Measurements from ENCODE around the gene TANGO6. TPM values are rescaled to one million over a fixed set of nuclear protein-coding genes. Genes with fewer than 3 reads are reported as not detected.

TANGO6 gene
- total RNA-seq, 4 donors from 2014 or later, result 16.7 to 24.4 (median 20.2) TPM

- intact Hi-C loops (cut with DNase I), result loop anchor here (5.0 kb wide), 1 partner anchor 274 kb away; no protein-coding TSS in a partner anchor
- H3K9me3 ChIP-seq, result no peaks in the 10 kb centered on the region
- WGBS, 2 donors, result 92 to 97% methylated on average over 7 to 9 of the region's 9 CpGs
These were observed 5.5 kb downstream of the TANGO6 start for GRCh38 chr16:68848786-68849185.

GRCh38 chr16:68850481-68850880, 7.2 kb downstream of the TANGO6 start:
- Histone ChIP-seq H3K4me1 (no peaks in the 10 kb centered on the region), H3K27ac (no peak overlapping the region), H3K9me3 (no peaks in the 10 kb centered on the region), H3K36me3 (no peaks in the 10 kb centered on the region), H3K4me3 (replicated peaks in 1 of 3) (no peak overlapping the region), H3K27me3 (no peaks in the 10 kb centered on the region)
- intact Hi-C loops (cut with DNase I), result no loop called here
- no peak for DNase-seq
- TF ChIP-seq POLR2A (IDR thresholded peaks at IDR 0.05), result no peak
- TF ChIP-seq, protein P1, sequence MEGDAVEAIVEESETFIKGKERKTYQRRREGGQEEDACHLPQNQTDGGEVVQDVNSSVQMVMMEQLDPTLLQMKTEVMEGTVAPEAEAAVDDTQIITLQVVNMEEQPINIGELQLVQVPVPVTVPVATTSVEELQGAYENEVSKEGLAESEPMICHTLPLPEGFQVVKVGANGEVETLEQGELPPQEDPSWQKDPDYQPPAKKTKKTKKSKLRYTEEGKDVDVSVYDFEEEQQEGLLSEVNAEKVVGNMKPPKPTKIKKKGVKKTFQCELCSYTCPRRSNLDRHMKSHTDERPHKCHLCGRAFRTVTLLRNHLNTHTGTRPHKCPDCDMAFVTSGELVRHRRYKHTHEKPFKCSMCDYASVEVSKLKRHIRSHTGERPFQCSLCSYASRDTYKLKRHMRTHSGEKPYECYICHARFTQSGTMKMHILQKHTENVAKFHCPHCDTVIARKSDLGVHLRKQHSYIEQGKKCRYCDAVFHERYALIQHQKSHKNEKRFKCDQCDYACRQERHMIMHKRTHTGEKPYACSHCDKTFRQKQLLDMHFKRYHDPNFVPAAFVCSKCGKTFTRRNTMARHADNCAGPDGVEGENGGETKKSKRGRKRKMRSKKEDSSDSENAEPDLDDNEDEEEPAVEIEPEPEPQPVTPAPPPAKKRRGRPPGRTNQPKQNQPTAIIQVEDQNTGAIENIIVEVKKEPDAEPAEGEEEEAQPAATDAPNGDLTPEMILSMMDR (IDR thresholded peaks at IDR 0.05), result no peak
- WGBS, 2 donors, result 95 to 97% methylated on average over 2 of the region's 2 CpGs

More at GRCh38 chr16:68848786-68849185, 5.5 kb downstream of the TANGO6 start:
- Histone ChIP-seq H3K27me3 (no peaks in the 10 kb centered on the region), H3K4me1 (peaks cover 0 to 5% of the 10 kb centered on the region in 2 donors), H3K36me3 (no peaks in the 10 kb centered on the region), H3K4me3 (replicated peaks in 1 of 3) (no peak overlapping the region), H3K27ac (no peak overlapping the region)
- TF ChIP-seq, protein P1 (IDR thresholded peaks at IDR 0.05), result no peak
- no peak for TF ChIP-seq POLR2A (IDR thresholded peaks at IDR 0.05)
- DNase-seq, result no peak

- TF ChIP-seq, protein P1 (IDR thresholded peaks at IDR 0.05), result no peak
- no peak for TF ChIP-seq POLR2A (IDR thresholded peaks at IDR 0.05)
- Histone ChIP-seq H3K36me3 (no peaks in the 10 kb centered on the region), H3K9me3 (no peaks in the 10 kb centered on the region), H3K27me3 (no peaks in the 10 kb centered on the region), H3K4me1 (no peaks in the 10 kb centered on the region), H3K4me3 (replicated peaks in 1 of 3) (no peak overlapping the region), H3K27ac (no peak overlapping the region)
- 86 to 88% methylated on average over 2 of the region's 2 CpGs for WGBS, 2 donors
- intact Hi-C loops (cut with DNase I), result no loop called here
- no peak for DNase-seq
These were observed 8.3 kb downstream of the TANGO6 start for GRCh38 chr16:68851601-68852000.

- intact Hi-C loops (cut with DNase I), result no loop called here
- H3K27ac ChIP-seq, result no peak overlapping the region
- no peak for DNase-seq
- no peaks in the 10 kb centered on the region for H3K9me3 ChIP-seq
- no peaks in the 10 kb centered on the region for H3K36me3 ChIP-seq
- peaks cover 3 to 10% of the 10 kb centered on the region in 2 donors for H3K4me1 ChIP-seq
- no peaks in the 10 kb centered on the region for H3K27me3 ChIP-seq
- 89 to 90% methylated on average over 1 of the region's 1 CpG for WGBS, 2 donors
- H3K4me3 ChIP-seq (replicated peaks in 1 of 3), result no peak overlapping the region
- TF ChIP-seq, protein P1 (IDR thresholded peaks at IDR 0.05), result no peak
- no peak for TF ChIP-seq POLR2A (IDR thresholded peaks at IDR 0.05)
These were observed 14.1 kb downstream of the TANGO6 start for GRCh38 chr16:68857479-68857878.

- DNase-seq, result no peak
- intact Hi-C loops (cut with DNase I), result no loop called here
- no peaks in the 10 kb centered on the region for H3K9me3 ChIP-seq
- no peaks in the 10 kb centered on the region for H3K36me3 ChIP-seq
- H3K4me1 ChIP-seq, result peaks cover 3 to 10% of the 10 kb centered on the region in 2 donors
- TF ChIP-seq, protein P1 (IDR thresholded peaks at IDR 0.05), result no peak
- TF ChIP-seq POLR2A (IDR thresholded peaks at IDR 0.05), result no peak
- no peak overlapping the region for H3K27ac ChIP-seq
- no peak overlapping the region for H3K4me3 ChIP-seq (replicated peaks in 1 of 3)
- H3K27me3 ChIP-seq, result no peaks in the 10 kb centered on the region
- 64 to 67% methylated on average over 4 of the region's 4 CpGs for WGBS, 2 donors
These were observed 16.5 kb downstream of the TANGO6 start for GRCh38 chr16:68859828-68860227.
